OCI-LY1 (cell line): ENCODE results near the gene BAIAP2L1.

Experiments used
- CTCF ChIP-seq: fragments of 200-600 bp; sonication (generic), shearing (Covaris generic); IDR thresholded peaks from 2 replicates; pipeline ENCODE4 v1.5.1; 2017; ENCODE audit warnings: mild to moderate bottlenecking, antibody characterized with exemption, low read length, moderate library complexity, mixed read lengths
- EZH2 ChIP-seq: fragments of 200-600 bp; sonication (generic), shearing (Covaris generic); IDR thresholded peaks from 2 replicates; pipeline ENCODE4 v1.8.0; 2017; ENCODE audit warnings: borderline replicate concordance, mixed run types, mild to moderate bottlenecking, antibody characterized with exemption, low read length, moderate library complexity, mixed read lengths

DNA sequence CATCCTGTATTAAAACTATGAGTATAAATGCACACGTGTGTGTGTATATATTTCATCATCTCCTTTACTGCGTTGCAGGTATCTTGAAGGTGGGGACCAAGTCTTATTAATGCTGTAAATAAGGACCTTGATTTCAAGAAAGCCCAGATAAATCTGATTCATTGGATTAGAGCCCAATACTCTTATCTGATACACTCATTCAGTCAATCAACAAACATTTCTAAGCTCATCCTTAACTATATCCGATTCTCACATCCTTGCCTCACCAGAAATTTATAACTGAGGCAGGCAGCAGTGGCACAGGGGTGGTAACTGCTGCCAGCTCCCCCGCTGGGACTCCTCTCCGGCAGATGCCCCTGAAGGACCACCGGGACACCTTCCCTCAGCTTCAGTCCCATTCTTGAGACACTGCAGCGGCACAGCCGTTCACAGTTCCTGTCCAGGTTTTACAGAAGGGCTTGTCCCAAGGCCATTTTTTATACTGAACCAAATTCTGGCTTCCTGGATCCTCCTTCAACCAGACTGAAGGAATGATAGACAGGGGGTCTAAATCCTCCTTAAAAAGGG lies 65.4 kb downstream of the BAIAP2L1 start:
- no peak for TF ChIP-seq CTCF
- no peak for TF ChIP-seq EZH2
